HepG2 (cell line): ENCODE measurements around the gene CPE. TPM values are rescaled to one million over a fixed set of nuclear protein-coding genes. Genes with fewer than 3 reads are reported as not detected.

Source experiments
- ATRX ChIP-seq: sonication (generic); formaldehyde crosslinking; IDR thresholded peaks from 2 replicates; pipeline ENCODE4 v1.4.0; 2020; ENCODE audit warnings: missing genetic modification reagents, borderline replicate concordance
- BRD4 ChIP-seq: sonication (generic); formaldehyde crosslinking; IDR thresholded peaks from 2 replicates; pipeline ENCODE4 v1.4.0; 2020; ENCODE audit warnings: missing genetic modification reagents
- CBFB ChIP-seq: sonication (generic); formaldehyde crosslinking; IDR thresholded peaks from 2 replicates; pipeline ENCODE4 v1.4.0; 2020; ENCODE audit warnings: missing genetic modification reagents
- EHMT2 ChIP-seq: fragments of 200-600 bp; sonication (generic); IDR thresholded peaks from 2 replicates; pipeline ENCODE4 v1.7.0; 2017; ENCODE audit warnings: antibody characterized with exemption, low read depth, low read length, borderline replicate concordance
- ELF3 ChIP-seq: IDR thresholded peaks from 2 replicates; pipeline ENCODE4 v1.6.1; 2016; ENCODE audit warnings: missing genetic modification reagents, missing compliant biosample characterization
- ERF ChIP-seq: IDR thresholded peaks from 2 replicates; pipeline ENCODE4 v1.6.1; 2018; ENCODE audit warnings: missing biosample characterization, missing genetic modification reagents
- FOXA1 ChIP-seq, 2 experiments: fragments of 450-650 bp in 1 of 2; sonication (generic) in 1 of 2; formaldehyde crosslinking in 1 of 2; IDR thresholded peaks; 2 replicates each; pipeline versions ENCODE4 v1.4.0 to v1.6.1; 2016 to 2020; ENCODE audit warnings: missing genetic modification reagents in 1 of 2
- GTF2F1 ChIP-seq: fragments of 150-350 bp; IDR thresholded peaks from 2 replicates; pipeline ENCODE4 v1.6.1; 2014; ENCODE audit warnings: low read length
- GTF3A ChIP-seq: sonication (generic); formaldehyde crosslinking; conservative IDR thresholded peaks from 2 replicates; pipeline ENCODE4 v1.4.0; 2020; ENCODE audit warnings: mild to moderate bottlenecking, missing genetic modification reagents
- HMG20A ChIP-seq: IDR thresholded peaks from 2 replicates; pipeline ENCODE4 v1.6.1; 2016; ENCODE audit warnings: borderline replicate concordance
- HNF4A ChIP-seq: sonication (generic); formaldehyde crosslinking; IDR thresholded peaks from 2 replicates; pipeline ENCODE4 v1.4.0; 2020; ENCODE audit warnings: missing genetic modification reagents
- HNRNPL ChIP-seq: fragments of 200-400 bp; formaldehyde crosslinking; IDR thresholded peaks from 2 replicates; pipeline ENCODE4 v1.6.1; 2017; ENCODE audit warnings: mild to moderate bottlenecking, low read depth, low read length
- KMT2A ChIP-seq: sonication (generic); formaldehyde crosslinking; IDR thresholded peaks from 2 replicates; pipeline ENCODE4 v1.4.0; 2020; ENCODE audit warnings: missing genetic modification reagents
- PHF21A ChIP-seq: sonication (generic); formaldehyde crosslinking; IDR thresholded peaks from 2 replicates; pipeline ENCODE4 v1.5.0; 2020; ENCODE audit warnings: mild to moderate bottlenecking, missing genetic modification reagents
- SP5 ChIP-seq: IDR thresholded peaks from 2 replicates; pipeline ENCODE4 v1.6.1; 2016; ENCODE audit warnings: low read depth, borderline replicate concordance
- TBX2 ChIP-seq: sonication (generic); formaldehyde crosslinking; IDR thresholded peaks from 2 replicates; pipeline ENCODE4 v1.5.0; 2020; ENCODE audit warnings: missing genetic modification reagents, mild to moderate bottlenecking, borderline replicate concordance
- ZKSCAN1 ChIP-seq: fragments of 150-350 bp; IDR thresholded peaks from 2 replicates; pipeline ENCODE4 v1.6.1; 2014; ENCODE audit warnings: low read length
- ZMYM4 ChIP-seq: sonication (generic); formaldehyde crosslinking; IDR thresholded peaks from 2 replicates; pipeline ENCODE4 v1.8.1; 2023; ENCODE audit warnings: mild to moderate bottlenecking, missing genetic modification reagents
- ZNF143 ChIP-seq: sonication (generic); formaldehyde crosslinking; IDR thresholded peaks from 2 replicates; pipeline ENCODE4 v1.4.0; 2020; ENCODE audit warnings: missing genetic modification reagents
- ZNF256 ChIP-seq: sonication (generic); formaldehyde crosslinking; conservative IDR thresholded peaks from 2 replicates; pipeline ENCODE4 v1.4.0; 2020; ENCODE audit warnings: missing genetic modification reagents
- ZNF784 ChIP-seq: sonication (generic); formaldehyde crosslinking; IDR thresholded peaks from 2 replicates; pipeline ENCODE4 v1.5.1; 2020; ENCODE audit warnings: missing genetic modification reagents, mild to moderate bottlenecking, borderline replicate concordance
- ZSCAN21 ChIP-seq: sonication (generic); formaldehyde crosslinking; IDR thresholded peaks from 2 replicates; pipeline ENCODE4 v1.8.0; 2022; ENCODE audit warnings: mild to moderate bottlenecking, missing genetic modification reagents, moderate library complexity, borderline replicate concordance
- polyA plus RNA-seq, 8 experiments: library from polyadenylated mRNA; depleted of rRNA in 3 of 8; stranded (reverse) in 7 of 8; unstranded in 1 of 8; fragments of >200 nt; fragmentation: Illumina TruSeq in 4 of 8; extraction: Trizol in 4 of 8; gene quantifications; 2 replicates each; pipeline versions ENCODE4 v1.2.1 to v1.2.3, GENCODE V29; 2011 to 2016; ENCODE audit warnings: low read depth in 4 of 8, missing spikeins in 1 of 8, mixed read lengths in 1 of 8; ENCODE audit not compliant: insufficient read depth in 1 of 8
- total RNA-seq, 5 experiments: library from RNA; depleted of rRNA; stranded (reverse); fragments of >200 nt; fragmentation: Illumina TruSeq; extraction: Trizol; gene quantifications; 2 replicates each; pipeline ENCODE4 v1.2.3, GENCODE V29; 2016; ENCODE audit warnings: low read depth in 1 of 5
- TF ChIP-seq, protein P1 (sequence below), 2 experiments: fragments of 450-650 bp in 1 of 2; sonication (generic) in 1 of 2; formaldehyde crosslinking; IDR thresholded peaks; 2 replicates each; pipeline versions ENCODE4 v1.5.0 to v1.8.0; 2020 to 2022; ENCODE audit warnings: mild to moderate bottlenecking in 1 of 2, missing genetic modification reagents in 1 of 2
- TF ChIP-seq, protein P2 (sequence below): IDR thresholded peaks from 2 replicates; pipeline ENCODE4 v1.6.1; 2016
- TF ChIP-seq, protein P3 (sequence below), 2 experiments: IDR thresholded peaks; 2 replicates each; pipeline ENCODE4 v1.6.1; 2011 to 2012; ENCODE audit warnings: low read length in 2 of 2, borderline replicate concordance in 1 of 2, low read depth in 1 of 2, mild to moderate bottlenecking in 1 of 2, moderate library complexity in 1 of 2

The CPE gene
- total and polyA plus RNA-seq, 2 of the 13 experiments (the other 11 are each of a cell fraction or from before 2014, with no cell fraction given) = 268 to 852 TPM

- TF ChIP-seq ZSCAN21 (no peak), ZNF256 (no peak), SP5 (no peak), ZMYM4 (CRISPR knock-in tag) (peak; percentile 64; the same call in 1 of the 2 replicates), ERF (CRISPR knock-in tag) (peak; percentile 37; the same call in 1 of the 2 replicates), PHF21A (CRISPR knock-in tag) (peak; percentile 62), EHMT2 (0 out of 2 replicates have a peak, but pooled peaks have one; percentile 22), ZNF143 (CRISPR knock-in tag) (no peak), GTF2F1 (no peak), HNRNPL (no peak), ZNF784 (CRISPR knock-in tag) (no peak), FOXA1 (IDR thresholded peaks at IDR 0.05) (no peak), FOXA1 (CRISPR knock-in tag; IDR thresholded peaks at IDR 0.05) (0 out of 2 replicates have a peak, but pooled peaks have one; percentile 15), BRD4 (peak; percentile 65; the same call in 1 of the 2 replicates), ELF3 (CRISPR knock-in tag) (peak; percentile 67), HMG20A (CRISPR knock-in tag) (peak; percentile 80; the same call in 1 of the 2 replicates), KMT2A (CRISPR knock-in tag) (peak; percentile 49; the same call in 1 of the 2 replicates), HNF4A (CRISPR knock-in tag) (peak; percentile 89), GTF3A (no peak), ATRX (no peak), CBFB (CRISPR knock-in tag) (peak; percentile 98), TBX2 (CRISPR knock-in tag) (peak; percentile 72; the same call in 1 of the 2 replicates), ZKSCAN1 (no peak)
- TF ChIP-seq, protein P1, sequence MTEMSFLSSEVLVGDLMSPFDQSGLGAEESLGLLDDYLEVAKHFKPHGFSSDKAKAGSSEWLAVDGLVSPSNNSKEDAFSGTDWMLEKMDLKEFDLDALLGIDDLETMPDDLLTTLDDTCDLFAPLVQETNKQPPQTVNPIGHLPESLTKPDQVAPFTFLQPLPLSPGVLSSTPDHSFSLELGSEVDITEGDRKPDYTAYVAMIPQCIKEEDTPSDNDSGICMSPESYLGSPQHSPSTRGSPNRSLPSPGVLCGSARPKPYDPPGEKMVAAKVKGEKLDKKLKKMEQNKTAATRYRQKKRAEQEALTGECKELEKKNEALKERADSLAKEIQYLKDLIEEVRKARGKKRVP (CRISPR knock-in tag; IDR thresholded peaks at IDR 0.05) = peak; percentile 83 to 99; a peak in 3 of 4 replicates
- TF ChIP-seq, protein P2, sequence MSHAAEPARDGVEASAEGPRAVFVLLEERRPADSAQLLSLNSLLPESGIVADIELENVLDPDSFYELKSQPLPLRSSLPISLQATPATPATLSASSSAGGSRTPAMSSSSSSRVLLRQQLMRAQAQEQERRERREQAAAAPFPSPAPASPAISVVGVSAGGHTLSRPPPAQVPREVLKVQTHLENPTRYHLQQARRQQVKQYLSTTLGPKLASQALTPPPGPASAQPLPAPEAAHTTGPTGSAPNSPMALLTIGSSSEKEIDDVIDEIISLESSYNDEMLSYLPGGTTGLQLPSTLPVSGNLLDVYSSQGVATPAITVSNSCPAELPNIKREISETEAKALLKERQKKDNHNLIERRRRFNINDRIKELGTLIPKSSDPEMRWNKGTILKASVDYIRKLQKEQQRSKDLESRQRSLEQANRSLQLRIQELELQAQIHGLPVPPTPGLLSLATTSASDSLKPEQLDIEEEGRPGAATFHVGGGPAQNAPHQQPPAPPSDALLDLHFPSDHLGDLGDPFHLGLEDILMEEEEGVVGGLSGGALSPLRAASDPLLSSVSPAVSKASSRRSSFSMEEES (CRISPR knock-in tag) = peak; percentile 76; the same call in 1 of the 2 replicates
- TF ChIP-seq, protein P3, sequence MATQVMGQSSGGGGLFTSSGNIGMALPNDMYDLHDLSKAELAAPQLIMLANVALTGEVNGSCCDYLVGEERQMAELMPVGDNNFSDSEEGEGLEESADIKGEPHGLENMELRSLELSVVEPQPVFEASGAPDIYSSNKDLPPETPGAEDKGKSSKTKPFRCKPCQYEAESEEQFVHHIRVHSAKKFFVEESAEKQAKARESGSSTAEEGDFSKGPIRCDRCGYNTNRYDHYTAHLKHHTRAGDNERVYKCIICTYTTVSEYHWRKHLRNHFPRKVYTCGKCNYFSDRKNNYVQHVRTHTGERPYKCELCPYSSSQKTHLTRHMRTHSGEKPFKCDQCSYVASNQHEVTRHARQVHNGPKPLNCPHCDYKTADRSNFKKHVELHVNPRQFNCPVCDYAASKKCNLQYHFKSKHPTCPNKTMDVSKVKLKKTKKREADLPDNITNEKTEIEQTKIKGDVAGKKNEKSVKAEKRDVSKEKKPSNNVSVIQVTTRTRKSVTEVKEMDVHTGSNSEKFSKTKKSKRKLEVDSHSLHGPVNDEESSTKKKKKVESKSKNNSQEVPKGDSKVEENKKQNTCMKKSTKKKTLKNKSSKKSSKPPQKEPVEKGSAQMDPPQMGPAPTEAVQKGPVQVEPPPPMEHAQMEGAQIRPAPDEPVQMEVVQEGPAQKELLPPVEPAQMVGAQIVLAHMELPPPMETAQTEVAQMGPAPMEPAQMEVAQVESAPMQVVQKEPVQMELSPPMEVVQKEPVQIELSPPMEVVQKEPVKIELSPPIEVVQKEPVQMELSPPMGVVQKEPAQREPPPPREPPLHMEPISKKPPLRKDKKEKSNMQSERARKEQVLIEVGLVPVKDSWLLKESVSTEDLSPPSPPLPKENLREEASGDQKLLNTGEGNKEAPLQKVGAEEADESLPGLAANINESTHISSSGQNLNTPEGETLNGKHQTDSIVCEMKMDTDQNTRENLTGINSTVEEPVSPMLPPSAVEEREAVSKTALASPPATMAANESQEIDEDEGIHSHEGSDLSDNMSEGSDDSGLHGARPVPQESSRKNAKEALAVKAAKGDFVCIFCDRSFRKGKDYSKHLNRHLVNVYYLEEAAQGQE (IDR thresholded peaks at IDR 0.05; ENCODE audit: borderline replicate concordance in 1 of 2, low read depth in 1 of 2, low read length in 2 of 2) = peak in 1 of 2 experiments; percentile 58; a peak in 2 of 4 replicates
These were observed 11.8 kb upstream of the CPE start (continued) for GRCh38 chr4:165367040-165367439.
